ENCODE data around the gene ARHGEF3.

ARHGEF3 gene

DNA sequence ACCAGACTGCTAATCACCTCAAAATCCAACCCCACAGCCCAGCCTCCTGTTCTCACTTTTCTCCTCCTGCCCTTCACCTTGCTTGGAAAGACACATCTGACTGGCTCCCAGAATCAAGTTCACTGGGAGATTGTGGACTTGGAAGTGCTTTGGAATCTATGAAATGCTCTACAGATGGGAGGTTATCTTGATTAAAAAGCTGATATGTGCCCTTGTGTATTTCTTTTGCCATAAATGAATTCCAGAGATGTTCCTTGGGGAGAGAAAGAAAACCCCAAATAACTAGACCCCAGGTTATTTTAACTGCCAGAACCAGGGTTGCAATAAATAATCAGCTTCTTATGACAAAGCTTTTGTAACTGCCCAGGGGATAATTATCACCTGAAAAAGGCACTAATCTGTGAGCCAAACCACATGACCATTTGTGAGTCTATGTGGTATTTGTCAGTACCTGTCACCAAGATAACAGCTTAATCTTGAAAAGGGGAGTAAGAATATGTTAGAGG, 21.7 kb upstream of the ARHGEF3 start:
- DNase-seq (ENCODE audit: low read depth in 2 of 2, low spot score in 1 of 2) = no peak

GRCh38 chr3:56822501-56822900, 20.8 kb upstream of the ARHGEF3 start:
- DNase-seq (ENCODE audit: low read depth in 2 of 2, low spot score in 1 of 2) = no peak

DNA sequence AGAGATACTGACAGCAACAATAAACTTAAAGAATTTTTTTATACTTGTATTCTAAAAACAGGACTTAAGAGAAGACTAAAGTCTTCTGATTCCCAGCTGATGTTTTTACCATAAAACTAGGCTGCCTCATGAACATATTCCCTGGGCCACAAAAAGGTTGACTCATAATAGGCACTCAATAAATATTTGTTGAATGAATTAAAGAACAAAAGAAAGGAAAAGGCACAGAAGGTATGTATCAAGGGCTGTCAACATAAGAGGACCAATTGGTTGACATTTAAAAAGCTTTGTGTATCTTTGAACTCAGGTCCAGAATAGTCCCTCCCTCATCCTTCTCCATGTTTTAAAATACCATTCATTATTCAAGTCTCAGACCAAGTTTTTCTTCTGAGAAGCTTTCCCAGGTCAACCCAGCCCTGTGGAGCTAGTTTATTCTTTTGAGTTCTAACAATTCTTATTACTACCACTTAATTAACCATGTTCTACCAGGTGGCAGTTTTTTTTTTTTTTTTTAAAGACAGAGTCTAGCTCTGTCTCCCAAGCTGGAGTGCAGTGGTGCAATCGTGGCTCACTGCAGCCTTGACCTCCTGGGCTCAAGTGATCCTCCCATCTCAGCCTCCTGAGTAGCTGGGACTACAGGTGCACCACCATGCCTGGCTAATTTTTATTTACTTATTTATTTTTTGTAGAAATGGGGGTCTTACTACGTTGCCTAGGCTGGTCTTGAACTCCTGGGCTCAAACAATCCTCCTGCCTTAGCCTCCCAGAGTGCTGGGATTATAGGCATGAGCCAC, 17.5 kb upstream of the ARHGEF3 start:
- no peak for DNase-seq (ENCODE audit: low read depth in 2 of 2, low spot score in 1 of 2)

DNA sequence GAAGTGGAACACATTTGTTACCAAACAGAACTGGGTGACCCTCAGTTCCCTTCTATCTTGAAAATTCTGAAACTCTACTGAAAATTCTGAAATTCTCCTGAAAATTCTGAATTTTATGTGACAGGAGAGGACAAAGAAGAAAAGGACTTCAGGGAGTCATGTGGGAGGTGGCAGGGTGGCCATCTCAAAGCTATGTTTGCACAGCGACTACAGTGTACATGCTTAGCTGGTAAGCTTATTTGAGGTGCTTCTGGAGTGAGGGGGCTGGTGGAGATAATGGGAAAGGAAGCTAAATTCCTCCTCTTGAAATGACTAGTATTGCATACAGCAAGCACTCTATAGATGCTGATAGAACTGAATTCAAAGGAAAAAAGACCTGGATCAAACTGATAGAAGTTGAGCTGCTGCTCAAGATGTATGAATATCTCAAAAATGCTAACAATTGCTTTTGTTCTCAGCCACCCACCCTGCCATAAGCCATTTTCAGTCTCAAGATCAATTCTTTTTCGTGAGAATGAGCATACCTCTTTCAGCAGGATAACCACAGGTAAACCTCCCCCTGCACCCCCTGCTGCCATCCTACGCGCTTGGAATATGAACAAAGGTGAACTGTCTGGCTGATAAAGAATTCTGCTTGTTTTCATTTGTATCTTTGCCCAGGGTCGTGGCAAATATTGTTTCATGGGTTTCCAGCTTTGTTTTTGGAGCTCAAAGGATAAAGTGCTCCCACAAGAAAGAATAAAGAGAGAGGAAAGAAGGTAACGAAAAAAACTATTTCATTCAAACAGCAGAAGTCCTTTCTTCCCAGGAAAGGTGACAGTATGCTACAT, 16.6 kb upstream of the ARHGEF3 start:
- no peak for DNase-seq (ENCODE audit: low read depth in 2 of 2, low spot score in 1 of 2)

- no peak for DNase-seq (ENCODE audit: low read depth in 2 of 2, low spot score in 1 of 2)
These were observed 15.9 kb upstream of the ARHGEF3 start for GRCh38 chr3:56817646-56818045.

DNA sequence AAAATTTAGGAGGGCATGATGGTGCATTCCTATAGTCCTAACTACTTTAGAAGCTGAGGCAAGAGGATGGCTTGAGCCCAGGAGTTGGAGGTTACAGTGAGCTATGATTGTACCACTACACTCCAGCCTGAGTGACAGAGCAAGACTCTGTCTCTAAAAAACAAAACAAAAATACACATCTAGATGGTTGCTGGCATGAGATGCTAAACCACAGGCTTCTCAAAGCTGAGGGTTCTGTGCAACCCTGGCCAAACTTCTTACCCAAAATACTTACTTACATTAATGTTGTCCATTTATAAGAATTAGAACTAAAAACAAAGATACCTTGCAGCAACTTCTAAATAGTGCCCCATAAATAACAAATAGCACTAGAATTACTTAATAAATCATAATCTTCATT, 14.3 kb upstream of the ARHGEF3 start:
- no peak for DNase-seq (ENCODE audit: low read depth in 2 of 2, low spot score in 1 of 2)

GRCh38 chr3:56815589-56815988, 13.8 kb upstream of the ARHGEF3 start:
- DNase-seq (ENCODE audit: low read depth in 2 of 2, low spot score in 1 of 2) = no peak

DNA sequence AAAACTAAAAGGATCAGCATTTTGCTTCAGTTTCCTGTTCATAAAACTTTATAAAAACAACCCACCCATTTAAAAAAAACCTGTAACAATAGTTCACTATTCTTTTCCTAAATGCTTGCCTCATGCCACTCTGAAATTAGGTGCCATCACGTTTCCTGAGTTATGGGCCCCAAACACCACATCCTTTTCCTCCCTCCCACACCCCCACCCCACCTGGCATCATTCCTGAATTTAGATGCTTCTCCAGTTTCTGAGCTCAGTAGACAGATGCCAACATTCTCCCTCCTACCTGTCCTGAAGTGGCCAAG, 11.9 kb upstream of the ARHGEF3 start:
- no peak for DNase-seq (ENCODE audit: low read depth in 2 of 2, low spot score in 1 of 2)

DNA sequence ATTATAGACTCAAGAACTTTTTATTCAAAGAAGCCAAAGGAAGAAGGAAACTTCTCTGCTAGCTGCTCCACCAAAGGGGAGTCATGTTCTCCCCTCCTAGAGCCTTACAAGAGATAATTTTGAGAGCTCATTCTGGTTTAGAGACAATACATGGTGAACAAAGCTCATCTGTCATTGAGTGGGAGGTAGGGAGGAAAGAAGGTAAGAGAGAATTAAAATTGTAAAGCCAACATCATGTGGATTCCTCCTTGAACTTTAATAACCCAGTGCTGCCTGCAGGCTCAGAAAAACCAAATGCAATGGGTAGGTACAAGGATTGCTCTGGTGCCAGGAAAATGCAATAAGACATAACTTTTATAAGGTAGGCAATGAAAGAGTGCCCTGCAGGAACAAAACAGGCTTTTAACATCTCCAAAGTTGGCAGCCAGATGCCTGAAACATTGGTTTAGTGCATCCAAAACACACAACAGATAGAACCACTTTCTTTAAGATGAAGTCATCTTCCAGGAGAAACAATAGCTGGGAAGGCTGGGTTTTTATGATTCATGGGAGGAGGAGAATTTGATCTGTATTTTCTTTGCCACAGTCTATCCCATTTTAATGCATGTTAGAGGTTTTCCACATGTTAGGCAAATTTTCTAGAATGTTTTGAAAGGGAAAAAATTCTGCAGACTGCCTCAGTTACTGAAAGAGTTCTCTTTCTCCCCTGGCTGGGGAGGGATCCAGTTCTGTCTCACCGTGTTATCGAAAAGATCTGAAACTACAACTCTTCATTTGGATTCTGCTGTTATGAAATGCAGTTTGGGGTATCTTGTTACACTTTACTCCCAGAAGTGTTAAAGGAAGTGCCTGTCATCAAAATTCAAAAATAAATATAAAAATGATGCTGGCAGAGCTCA, 11.3 kb upstream of the ARHGEF3 start:
- DNase-seq (ENCODE audit: low read depth in 2 of 2, low spot score in 1 of 2) = no peak

GRCh38 chr3:56811546-56812202, 9.9 kb upstream of the ARHGEF3 start:
- DNase-seq (ENCODE audit: low read depth in 2 of 2, low spot score in 1 of 2) = no peak

- DNase-seq (ENCODE audit: low read depth in 2 of 2, low spot score in 1 of 2) = no peak
These were observed 9.1 kb upstream of the ARHGEF3 start for GRCh38 chr3:56810577-56811545.

DNA sequence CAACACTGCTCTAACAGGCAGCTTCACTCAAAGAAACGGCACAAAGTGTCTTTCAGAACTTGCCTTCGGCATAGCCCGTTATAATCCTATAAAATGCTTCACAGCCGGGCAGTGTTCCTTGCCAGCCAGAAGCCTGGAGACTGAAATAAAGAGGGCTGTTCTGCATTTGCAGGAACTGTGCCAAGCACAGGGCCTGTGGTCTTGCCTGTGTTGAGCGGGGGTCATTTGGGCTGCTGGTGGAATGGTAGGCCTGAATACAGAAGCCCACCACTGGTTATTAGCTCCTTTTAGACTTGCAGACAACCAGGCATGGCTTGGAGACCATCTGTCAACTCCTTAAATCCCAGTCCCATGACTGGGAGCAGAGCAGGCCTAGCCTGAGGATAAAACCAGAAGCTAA, 4.7 kb upstream of the ARHGEF3 start:
- DNase-seq (ENCODE audit: low read depth in 2 of 2, low spot score in 1 of 2) = no peak

GRCh38 chr3:56802790-56803189, 1.0 kb upstream of the ARHGEF3 start:
- DNase-seq (ENCODE audit: low read depth in 2 of 2, low spot score in 1 of 2) = no peak

DNA sequence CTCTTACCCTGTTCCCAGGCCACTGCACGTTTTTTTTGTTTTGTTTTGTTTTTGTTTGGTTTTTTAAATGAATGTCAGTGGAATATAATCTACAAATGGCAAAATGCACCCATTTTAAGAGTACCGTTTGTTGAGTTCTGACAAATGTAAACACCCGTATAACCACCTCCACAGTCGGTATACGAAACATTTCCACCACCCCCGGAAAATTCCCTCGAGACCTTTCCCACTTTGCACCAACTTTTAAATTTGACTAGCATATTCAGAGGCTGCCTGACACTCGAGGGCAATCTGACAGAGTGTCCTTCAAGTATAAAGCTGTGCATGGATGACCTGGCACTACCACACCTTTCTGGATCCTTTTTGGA, 613 bp upstream of the ARHGEF3 start:
- DNase-seq (ENCODE audit: low read depth in 2 of 2, low spot score in 1 of 2) = no peak

DNA sequence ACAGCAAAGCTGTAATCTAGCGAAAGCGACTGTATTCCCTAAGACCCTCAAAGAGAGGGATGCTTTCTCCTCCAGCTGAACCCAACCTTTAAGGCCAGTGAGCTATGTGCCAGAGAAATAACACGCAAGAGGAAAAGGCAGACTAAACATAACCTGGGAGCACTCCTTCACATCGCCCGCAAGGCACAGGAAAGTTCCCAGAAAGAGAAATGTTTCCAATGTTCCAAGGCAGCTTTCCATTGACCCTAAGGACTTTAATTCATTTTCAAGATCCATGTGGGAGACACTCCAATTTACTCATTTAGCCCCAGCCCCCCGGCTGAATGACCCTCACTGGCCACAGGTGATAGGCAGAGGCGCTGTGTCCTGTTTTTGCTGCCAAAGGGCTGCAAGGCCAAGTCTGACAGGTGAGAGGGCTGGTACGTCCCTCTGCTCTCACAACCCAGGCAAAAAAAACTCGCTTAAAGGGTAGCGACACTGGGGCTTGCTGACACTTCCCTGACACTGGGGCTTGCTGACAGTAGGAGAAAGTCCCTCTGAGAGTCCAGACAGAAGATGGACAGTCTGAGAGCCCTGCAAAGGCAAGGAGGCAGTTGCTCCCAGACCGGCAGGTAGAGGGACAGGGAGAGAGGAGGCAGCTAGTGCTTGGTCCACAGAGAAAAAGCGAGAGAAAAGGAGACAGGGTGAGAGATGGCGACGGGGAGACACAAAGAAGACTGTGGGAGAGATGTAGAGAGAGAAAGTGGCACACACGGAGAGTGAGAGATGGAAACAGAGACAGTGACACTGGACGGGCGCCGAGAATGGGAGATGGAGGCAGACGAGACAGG, 702 bp downstream of the ARHGEF3 start:
- DNase-seq (ENCODE audit: low read depth in 2 of 2, low spot score in 1 of 2) = no peak

DNA sequence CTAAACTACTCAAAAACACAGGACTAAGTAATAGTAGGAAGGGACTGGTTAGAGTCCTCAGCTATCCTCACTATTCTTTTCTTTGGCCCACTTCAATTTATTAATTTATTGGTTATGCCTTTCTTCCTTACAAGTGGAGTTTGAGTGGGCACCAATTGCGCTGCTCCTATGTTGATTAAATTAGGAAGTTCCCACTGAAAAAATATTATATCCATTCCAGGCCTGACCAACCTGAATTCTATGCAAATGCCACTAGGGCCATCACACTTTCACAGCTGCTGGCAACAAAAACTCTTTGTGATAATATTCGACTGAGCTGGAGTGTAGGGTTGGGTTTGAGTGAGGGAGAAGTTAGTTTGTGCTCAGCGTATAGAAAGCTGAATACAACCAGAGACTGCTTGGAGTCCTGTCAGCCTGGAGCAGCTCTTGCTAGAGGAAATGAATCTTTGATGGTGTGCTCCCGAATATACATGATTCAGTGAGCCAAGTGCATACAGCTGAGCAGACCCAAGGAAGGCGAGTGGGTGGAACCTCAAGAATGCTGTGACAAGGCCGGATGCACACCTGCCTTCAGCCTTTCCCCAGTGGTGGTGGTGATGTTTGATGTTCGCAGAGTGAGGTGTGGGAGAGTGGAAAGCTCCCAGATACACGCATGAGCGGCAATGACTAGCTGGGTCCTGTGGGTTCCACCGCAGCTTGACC, 1.5 kb downstream of the ARHGEF3 start:
- DNase-seq (ENCODE audit: low read depth in 2 of 2, low spot score in 1 of 2) = peak; percentile 54 to 71

- DNase-seq (ENCODE audit: low read depth in 2 of 2, low spot score in 1 of 2) = no peak
These were observed 2.4 kb downstream of the ARHGEF3 start for GRCh38 chr3:56799251-56799882.

DNA sequence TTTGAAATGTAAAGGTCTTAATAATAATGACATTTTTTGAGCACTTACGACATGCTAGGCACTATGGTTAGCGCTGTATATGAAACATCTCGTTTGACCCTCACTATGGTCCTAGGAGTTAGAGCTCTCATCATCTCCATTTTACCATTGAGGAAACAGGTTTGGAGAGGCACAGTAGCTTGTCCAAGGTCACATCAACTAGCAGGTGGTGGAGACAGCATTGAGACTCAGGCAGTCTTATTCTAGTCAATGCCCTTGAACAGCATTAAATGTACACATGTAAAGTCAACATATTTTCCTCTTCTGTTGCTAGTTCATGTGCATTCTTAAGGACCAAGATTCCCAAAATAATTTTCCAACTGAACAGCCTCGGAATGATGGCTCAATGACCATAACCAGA, 4.8 kb downstream of the ARHGEF3 start:
- no peak for DNase-seq (ENCODE audit: low read depth in 2 of 2, low spot score in 1 of 2)
